ENCODE results near the gene AOPEP.

- TF ChIP-seq, protein P1, sequence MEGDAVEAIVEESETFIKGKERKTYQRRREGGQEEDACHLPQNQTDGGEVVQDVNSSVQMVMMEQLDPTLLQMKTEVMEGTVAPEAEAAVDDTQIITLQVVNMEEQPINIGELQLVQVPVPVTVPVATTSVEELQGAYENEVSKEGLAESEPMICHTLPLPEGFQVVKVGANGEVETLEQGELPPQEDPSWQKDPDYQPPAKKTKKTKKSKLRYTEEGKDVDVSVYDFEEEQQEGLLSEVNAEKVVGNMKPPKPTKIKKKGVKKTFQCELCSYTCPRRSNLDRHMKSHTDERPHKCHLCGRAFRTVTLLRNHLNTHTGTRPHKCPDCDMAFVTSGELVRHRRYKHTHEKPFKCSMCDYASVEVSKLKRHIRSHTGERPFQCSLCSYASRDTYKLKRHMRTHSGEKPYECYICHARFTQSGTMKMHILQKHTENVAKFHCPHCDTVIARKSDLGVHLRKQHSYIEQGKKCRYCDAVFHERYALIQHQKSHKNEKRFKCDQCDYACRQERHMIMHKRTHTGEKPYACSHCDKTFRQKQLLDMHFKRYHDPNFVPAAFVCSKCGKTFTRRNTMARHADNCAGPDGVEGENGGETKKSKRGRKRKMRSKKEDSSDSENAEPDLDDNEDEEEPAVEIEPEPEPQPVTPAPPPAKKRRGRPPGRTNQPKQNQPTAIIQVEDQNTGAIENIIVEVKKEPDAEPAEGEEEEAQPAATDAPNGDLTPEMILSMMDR (IDR thresholded peaks at IDR 0.05 in 8 of 11, conservative IDR thresholded peaks at IDR 0.05 in 3 of 11), result no peak
- no peak for TF ChIP-seq POLR2A (IDR thresholded peaks at IDR 0.05)
- no peak for TF ChIP-seq POLR2AphosphoS5 (IDR thresholded peaks at IDR 0.05)
These were observed 258.5 kb downstream of the AOPEP start for GRCh38 chr9:94984891-94985476.

Data from spleen (tissue), 7 donors.